Esophagus muscularis mucosa (tissue), 4 donors: ENCODE measurements around the gene CYGB.

Experiments
- CTCF ChIP-seq, 3 experiments: fragments of 200-600 bp in 2 of 3; fragments of 450-650 bp in 1 of 3; sonication (generic) in 2 of 3; IDR thresholded peaks; one replicate each; pipeline ENCODE4 v1.5.1; 2017 to 2019; ENCODE audit warnings: antibody characterized with exemption in 3 of 3, mild to moderate bottlenecking in 2 of 3, moderate library complexity in 1 of 3
- EP300 ChIP-seq: sonication (generic); formaldehyde crosslinking; IDR thresholded peaks from one replicate; pipeline ENCODE4 v1.6.1; 2017; ENCODE audit warnings: antibody characterized with exemption
- POLR2A ChIP-seq: fragments of 450-650 bp; IDR thresholded peaks from one replicate; pipeline ENCODE4 v1.6.1; 2017; ENCODE audit warnings: antibody characterized with exemption, moderate library complexity, mild to moderate bottlenecking, low read depth
- POLR2AphosphoS5 ChIP-seq, 2 donors: sonication (generic); formaldehyde crosslinking; IDR thresholded peaks; one replicate each; pipeline ENCODE4 v1.6.1; 2017; ENCODE audit warnings: antibody characterized with exemption in 2 of 2

- TF ChIP-seq CTCF (IDR thresholded peaks at IDR 0.05) (no peak), POLR2A (no peak), EP300 (no peak), POLR2AphosphoS5 (IDR thresholded peaks at IDR 0.05) (no peak)
Measured at GRCh38 chr17:76539631-76540271, 2.2 kb upstream of the CYGB start, which contains the start of gene PRCD.
